HepG2 (cell line): ENCODE results near the gene PELO.

Source experiments
- CHD2 ChIP-seq: IDR thresholded peaks from 2 replicates; pipeline ENCODE4 v1.6.1; 2011; ENCODE audit warnings: low read depth, low read length, improper control_type of control experiment
- RFX5 ChIP-seq: IDR thresholded peaks from 2 replicates; pipeline ENCODE4 v1.6.1; 2011; ENCODE audit warnings: low read depth, low read length, improper control_type of control experiment
- SOX6 ChIP-seq, 2 experiments: fragments of 450-650 bp in 1 of 2; sonication (generic) in 1 of 2; formaldehyde crosslinking in 1 of 2; IDR thresholded peaks; 2 replicates each; pipeline versions ENCODE4 v1.4.0 to v1.6.1; 2017 to 2020; ENCODE audit warnings: antibody characterized with exemption in 1 of 2, mild to moderate bottlenecking in 1 of 2, missing genetic modification reagents in 1 of 2
- SUZ12 ChIP-seq: fragments of 150-350 bp; IDR thresholded peaks from 2 replicates; pipeline ENCODE4 v1.6.1; 2014; ENCODE audit warnings: low read depth, low read length
- ZNF546 ChIP-seq: sonication (generic); formaldehyde crosslinking; conservative IDR thresholded peaks from 2 replicates; pipeline ENCODE4 v1.8.1; 2023; ENCODE audit warnings: mild to moderate bottlenecking, missing genetic modification reagents
- TF ChIP-seq, protein P1 (sequence below): sonication (generic); formaldehyde crosslinking; IDR thresholded peaks from 2 replicates; pipeline ENCODE4 v1.5.1; 2020; ENCODE audit warnings: missing genetic modification reagents, mild to moderate bottlenecking, borderline replicate concordance
- TF ChIP-seq, protein P2 (sequence below): sonication (generic); formaldehyde crosslinking; IDR thresholded peaks from 2 replicates; pipeline ENCODE4 v1.4.0; 2020; ENCODE audit warnings: missing genetic modification reagents, borderline replicate concordance
- TF ChIP-seq, protein P3 (sequence below): sonication (generic); formaldehyde crosslinking; IDR thresholded peaks from 2 replicates; pipeline ENCODE4 v1.5.0; 2020; ENCODE audit warnings: mild to moderate bottlenecking, missing genetic modification reagents, moderate library complexity
- TF ChIP-seq, protein P4 (sequence below), 2 experiments: sonication (generic) in 1 of 2; formaldehyde crosslinking in 1 of 2; IDR thresholded peaks; 2 replicates each; pipeline versions ENCODE4 v1.5.1 to v1.6.1; 2011 to 2020; ENCODE audit warnings: borderline replicate concordance in 1 of 2, low read depth in 1 of 2, low read length in 1 of 2, mild to moderate bottlenecking in 1 of 2, missing genetic modification reagents in 1 of 2, moderate library complexity in 1 of 2
- TF ChIP-seq, protein P5 (sequence below): sonication (generic); formaldehyde crosslinking; IDR thresholded peaks from 2 replicates; pipeline ENCODE4 v1.4.0; 2020; ENCODE audit warnings: missing genetic modification reagents
- TF ChIP-seq, protein P6 (sequence below): sonication (generic); formaldehyde crosslinking; IDR thresholded peaks from 2 replicates; pipeline ENCODE4 v1.4.0; 2020; ENCODE audit warnings: low read depth, missing genetic modification reagents

DNA sequence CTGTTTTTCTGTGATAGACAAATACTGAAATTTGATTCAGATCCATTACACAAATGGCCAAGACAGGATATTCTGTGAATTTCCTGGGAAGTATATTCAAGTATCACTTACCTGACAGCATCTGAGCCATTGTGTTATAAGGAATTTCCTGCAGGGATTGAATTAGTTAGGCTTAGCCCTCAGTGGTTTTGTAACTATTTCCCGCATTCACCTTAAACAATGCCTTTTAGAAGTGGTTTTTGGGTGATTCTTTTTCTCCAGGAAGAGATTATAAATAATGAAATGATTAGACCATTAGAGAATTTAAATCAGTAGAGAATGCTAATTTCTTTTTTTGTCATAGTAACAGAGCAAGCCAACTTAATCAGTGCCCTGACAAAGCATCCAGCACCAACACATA is 30.6 kb downstream of the PELO start:
- TF ChIP-seq ZNF546 (CRISPR knock-in tag) (no peak), CHD2 (no peak), SUZ12 (no peak), RFX5 (no peak), SOX6 (IDR thresholded peaks at IDR 0.05) (no peak), SOX6 (CRISPR knock-in tag; IDR thresholded peaks at IDR 0.05) (no peak)
- TF ChIP-seq, protein P1, sequence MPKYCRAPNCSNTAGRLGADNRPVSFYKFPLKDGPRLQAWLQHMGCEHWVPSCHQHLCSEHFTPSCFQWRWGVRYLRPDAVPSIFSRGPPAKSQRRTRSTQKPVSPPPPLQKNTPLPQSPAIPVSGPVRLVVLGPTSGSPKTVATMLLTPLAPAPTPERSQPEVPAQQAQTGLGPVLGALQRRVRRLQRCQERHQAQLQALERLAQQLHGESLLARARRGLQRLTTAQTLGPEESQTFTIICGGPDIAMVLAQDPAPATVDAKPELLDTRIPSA (CRISPR knock-in tag): no peak
- TF ChIP-seq, protein P2, sequence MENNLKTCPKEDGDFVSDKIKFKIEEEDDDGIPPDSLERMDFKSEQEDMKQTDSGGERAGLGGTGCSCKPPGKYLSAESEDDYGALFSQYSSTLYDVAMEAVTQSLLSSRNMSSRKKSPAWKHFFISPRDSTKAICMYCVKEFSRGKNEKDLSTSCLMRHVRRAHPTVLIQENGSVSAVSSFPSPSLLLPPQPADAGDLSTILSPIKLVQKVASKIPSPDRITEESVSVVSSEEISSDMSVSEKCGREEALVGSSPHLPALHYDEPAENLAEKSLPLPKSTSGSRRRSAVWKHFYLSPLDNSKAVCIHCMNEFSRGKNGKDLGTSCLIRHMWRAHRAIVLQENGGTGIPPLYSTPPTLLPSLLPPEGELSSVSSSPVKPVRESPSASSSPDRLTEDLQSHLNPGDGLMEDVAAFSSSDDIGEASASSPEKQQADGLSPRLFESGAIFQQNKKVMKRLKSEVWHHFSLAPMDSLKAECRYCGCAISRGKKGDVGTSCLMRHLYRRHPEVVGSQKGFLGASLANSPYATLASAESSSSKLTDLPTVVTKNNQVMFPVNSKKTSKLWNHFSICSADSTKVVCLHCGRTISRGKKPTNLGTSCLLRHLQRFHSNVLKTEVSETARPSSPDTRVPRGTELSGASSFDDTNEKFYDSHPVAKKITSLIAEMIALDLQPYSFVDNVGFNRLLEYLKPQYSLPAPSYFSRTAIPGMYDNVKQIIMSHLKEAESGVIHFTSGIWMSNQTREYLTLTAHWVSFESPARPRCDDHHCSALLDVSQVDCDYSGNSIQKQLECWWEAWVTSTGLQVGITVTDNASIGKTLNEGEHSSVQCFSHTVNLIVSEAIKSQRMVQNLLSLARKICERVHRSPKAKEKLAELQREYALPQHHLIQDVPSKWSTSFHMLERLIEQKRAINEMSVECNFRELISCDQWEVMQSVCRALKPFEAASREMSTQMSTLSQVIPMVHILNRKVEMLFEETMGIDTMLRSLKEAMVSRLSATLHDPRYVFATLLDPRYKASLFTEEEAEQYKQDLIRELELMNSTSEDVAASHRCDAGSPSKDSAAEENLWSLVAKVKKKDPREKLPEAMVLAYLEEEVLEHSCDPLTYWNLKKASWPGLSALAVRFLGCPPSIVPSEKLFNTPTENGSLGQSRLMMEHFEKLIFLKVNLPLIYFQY (CRISPR knock-in tag): no peak
- TF ChIP-seq, protein P3, sequence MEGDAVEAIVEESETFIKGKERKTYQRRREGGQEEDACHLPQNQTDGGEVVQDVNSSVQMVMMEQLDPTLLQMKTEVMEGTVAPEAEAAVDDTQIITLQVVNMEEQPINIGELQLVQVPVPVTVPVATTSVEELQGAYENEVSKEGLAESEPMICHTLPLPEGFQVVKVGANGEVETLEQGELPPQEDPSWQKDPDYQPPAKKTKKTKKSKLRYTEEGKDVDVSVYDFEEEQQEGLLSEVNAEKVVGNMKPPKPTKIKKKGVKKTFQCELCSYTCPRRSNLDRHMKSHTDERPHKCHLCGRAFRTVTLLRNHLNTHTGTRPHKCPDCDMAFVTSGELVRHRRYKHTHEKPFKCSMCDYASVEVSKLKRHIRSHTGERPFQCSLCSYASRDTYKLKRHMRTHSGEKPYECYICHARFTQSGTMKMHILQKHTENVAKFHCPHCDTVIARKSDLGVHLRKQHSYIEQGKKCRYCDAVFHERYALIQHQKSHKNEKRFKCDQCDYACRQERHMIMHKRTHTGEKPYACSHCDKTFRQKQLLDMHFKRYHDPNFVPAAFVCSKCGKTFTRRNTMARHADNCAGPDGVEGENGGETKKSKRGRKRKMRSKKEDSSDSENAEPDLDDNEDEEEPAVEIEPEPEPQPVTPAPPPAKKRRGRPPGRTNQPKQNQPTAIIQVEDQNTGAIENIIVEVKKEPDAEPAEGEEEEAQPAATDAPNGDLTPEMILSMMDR (CRISPR knock-in tag): no peak
- TF ChIP-seq, protein P4, sequence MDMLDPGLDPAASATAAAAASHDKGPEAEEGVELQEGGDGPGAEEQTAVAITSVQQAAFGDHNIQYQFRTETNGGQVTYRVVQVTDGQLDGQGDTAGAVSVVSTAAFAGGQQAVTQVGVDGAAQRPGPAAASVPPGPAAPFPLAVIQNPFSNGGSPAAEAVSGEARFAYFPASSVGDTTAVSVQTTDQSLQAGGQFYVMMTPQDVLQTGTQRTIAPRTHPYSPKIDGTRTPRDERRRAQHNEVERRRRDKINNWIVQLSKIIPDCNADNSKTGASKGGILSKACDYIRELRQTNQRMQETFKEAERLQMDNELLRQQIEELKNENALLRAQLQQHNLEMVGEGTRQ (IDR thresholded peaks at IDR 0.05; ENCODE audit: low read depth, low read length): no peak
- TF ChIP-seq, protein P4 (CRISPR knock-in tag; IDR thresholded peaks at IDR 0.05; ENCODE audit: borderline replicate concordance): no peak
- TF ChIP-seq, protein P5, sequence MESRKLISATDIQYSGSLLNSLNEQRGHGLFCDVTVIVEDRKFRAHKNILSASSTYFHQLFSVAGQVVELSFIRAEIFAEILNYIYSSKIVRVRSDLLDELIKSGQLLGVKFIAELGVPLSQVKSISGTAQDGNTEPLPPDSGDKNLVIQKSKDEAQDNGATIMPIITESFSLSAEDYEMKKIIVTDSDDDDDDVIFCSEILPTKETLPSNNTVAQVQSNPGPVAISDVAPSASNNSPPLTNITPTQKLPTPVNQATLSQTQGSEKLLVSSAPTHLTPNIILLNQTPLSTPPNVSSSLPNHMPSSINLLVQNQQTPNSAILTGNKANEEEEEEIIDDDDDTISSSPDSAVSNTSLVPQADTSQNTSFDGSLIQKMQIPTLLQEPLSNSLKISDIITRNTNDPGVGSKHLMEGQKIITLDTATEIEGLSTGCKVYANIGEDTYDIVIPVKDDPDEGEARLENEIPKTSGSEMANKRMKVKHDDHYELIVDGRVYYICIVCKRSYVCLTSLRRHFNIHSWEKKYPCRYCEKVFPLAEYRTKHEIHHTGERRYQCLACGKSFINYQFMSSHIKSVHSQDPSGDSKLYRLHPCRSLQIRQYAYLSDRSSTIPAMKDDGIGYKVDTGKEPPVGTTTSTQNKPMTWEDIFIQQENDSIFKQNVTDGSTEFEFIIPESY: no peak
- TF ChIP-seq, protein P6, sequence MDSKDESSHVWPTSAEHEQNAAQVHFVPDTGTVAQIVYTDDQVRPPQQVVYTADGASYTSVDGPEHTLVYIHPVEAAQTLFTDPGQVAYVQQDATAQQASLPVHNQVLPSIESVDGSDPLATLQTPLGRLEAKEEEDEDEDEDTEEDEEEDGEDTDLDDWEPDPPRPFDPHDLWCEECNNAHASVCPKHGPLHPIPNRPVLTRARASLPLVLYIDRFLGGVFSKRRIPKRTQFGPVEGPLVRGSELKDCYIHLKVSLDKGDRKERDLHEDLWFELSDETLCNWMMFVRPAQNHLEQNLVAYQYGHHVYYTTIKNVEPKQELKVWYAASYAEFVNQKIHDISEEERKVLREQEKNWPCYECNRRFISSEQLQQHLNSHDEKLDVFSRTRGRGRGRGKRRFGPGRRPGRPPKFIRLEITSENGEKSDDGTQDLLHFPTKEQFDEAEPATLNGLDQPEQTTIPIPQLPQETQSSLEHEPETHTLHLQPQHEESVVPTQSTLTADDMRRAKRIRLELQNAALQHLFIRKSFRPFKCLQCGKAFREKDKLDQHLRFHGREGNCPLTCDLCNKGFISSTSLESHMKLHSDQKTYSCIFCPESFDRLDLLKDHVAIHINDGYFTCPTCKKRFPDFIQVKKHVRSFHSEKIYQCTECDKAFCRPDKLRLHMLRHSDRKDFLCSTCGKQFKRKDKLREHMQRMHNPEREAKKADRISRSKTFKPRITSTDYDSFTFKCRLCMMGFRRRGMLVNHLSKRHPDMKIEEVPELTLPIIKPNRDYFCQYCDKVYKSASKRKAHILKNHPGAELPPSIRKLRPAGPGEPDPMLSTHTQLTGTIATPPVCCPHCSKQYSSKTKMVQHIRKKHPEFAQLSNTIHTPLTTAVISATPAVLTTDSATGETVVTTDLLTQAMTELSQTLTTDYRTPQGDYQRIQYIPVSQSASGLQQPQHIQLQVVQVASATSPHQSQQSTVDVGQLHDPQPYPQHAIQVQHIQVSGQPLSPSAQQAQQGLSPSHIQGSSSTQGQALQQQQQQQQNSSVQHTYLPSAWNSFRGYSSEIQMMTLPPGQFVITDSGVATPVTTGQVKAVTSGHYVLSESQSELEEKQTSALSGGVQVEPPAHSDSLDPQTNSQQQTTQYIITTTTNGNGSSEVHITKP (CRISPR knock-in tag): no peak
